Psoas muscle (tissue), 8 donors: Measurements from ENCODE around the gene TTF1. TPM values are rescaled to one million over a fixed set of nuclear protein-coding genes. Genes with fewer than 3 reads are reported as not detected.
A peak's percentile ranks its signal among the peaks of the same experiment; 100 is the strongest.

Experiments
- ATAC-seq, 4 donors: fragments of 200-7000 bp; cut with Tn5 transposase; one replicate each; pipeline ENCODE4 v1.9.1; 2020; ENCODE audit warnings: moderate library complexity in 3 of 4, mild to moderate bottlenecking in 2 of 4
- DNase-seq, 2 donors: peaks; one replicate each; pipeline ENCODE4 v3.0.0-alpha.2; 2020
- H3K27ac ChIP-seq: fragments of 200-600 bp; one replicate; pipeline ENCODE4 v1.8.0; 2022
- H3K27me3 ChIP-seq, 3 donors: fragments of 200-600 bp in 1 of 3; one replicate each; pipeline versions ENCODE4 v1.6.1 to v1.8.0; 2013 to 2022; ENCODE audit warnings: low read length in 2 of 3, mild to moderate bottlenecking in 2 of 3, moderate library complexity in 1 of 3; ENCODE audit not compliant: insufficient read depth in 3 of 3
- H3K36me3 ChIP-seq, 2 donors: fragments of 200-600 bp in 1 of 2; one replicate each; pipeline versions ENCODE4 v1.6.1 to v1.8.0; 2013 to 2022; ENCODE audit warnings: low read depth in 1 of 2, mild to moderate bottlenecking in 1 of 2, moderate library complexity in 1 of 2; ENCODE audit not compliant: insufficient read depth in 1 of 2
- H3K4me1 ChIP-seq: fragments of 200-600 bp; one replicate; pipeline ENCODE4 v1.8.0; 2022
- H3K4me3 ChIP-seq: fragments of 200-600 bp; one replicate; pipeline ENCODE4 v1.8.0; 2022; ENCODE audit warnings: mild to moderate bottlenecking
- H3K9me3 ChIP-seq: fragments of 200-600 bp; one replicate; pipeline ENCODE4 v1.8.0; 2022
- CTCF ChIP-seq: fragments of 200-600 bp; IDR thresholded peaks from one replicate; pipeline ENCODE4 v1.8.0; 2022; ENCODE audit warnings: antibody characterized with exemption
- WGBS, 3 donors: extraction: QIAGEN DNeasy Blood & Tissue Kit; methylation state at CpG; one replicate each; pipeline versions ENCODE4 v1.1.6 to v1.1.7; 2013; 5-methylcytosine and 5-hydroxymethylcytosine counted together
- intact Hi-C, 2 donors: fragments of 100-400 bp; cut with DNase I; formaldehyde crosslinking; loops; one replicate each; pipeline versions ENCODE4 v1.11.0 to v1.14.2; 2022
- polyA plus RNA-seq, 3 donors: library from polyadenylated mRNA; stranded (reverse); fragments of 200-250 nt; gene quantifications; one replicate each; pipeline ENCODE4 v1.2.3, GENCODE V29; 2013
- total RNA-seq, 4 donors: library from RNA; stranded (reverse); fragmentation: NEBNext Ultra II Directional in 2 of 4; extraction: Animal tissue kit (Norgen Biotek cat#: 25700) in 2 of 4; gene quantifications; one replicate each; pipeline versions ENCODE4 v1.2.1 to v1.2.4, GENCODE V29; 2021 to 2023
- donor health status: healthy with polysubstance abuse.
- donor health status: DM: no; HTN: no; CAD: no; lungs with moderate emphysema.
- donor health status: Bipolar disorder and iron deficiency.
- donor health status: healthy.
- donor health status: DM: yes; HTN: yes; CAD: no.
- donor health status: DM: no; HTN: no; CAD: no.
- donor health status: DM: no; HTN: no; CAD: no.
- donor health status: DM: yes; HTN: yes; CAD: no.

TTF1 gene
- total and polyA plus RNA-seq, 7 donors = 11.1 to 33.8 (median 15.3) TPM

GRCh38 chr9:132357764-132358163, 48.9 kb downstream of the TTF1 start:
- Histone ChIP-seq H3K36me3 (peaks cover 5 to 6% of the 10 kb centered on the region in 2 donors), H3K4me3 (no peak overlapping the region), H3K27me3 (no peaks in the 10 kb centered on the region), H3K4me1 (peaks cover 14% of the 10 kb centered on the region), H3K27ac (no peak overlapping the region), H3K9me3 (no peaks in the 10 kb centered on the region)
- WGBS, 3 donors = 80 to 83% (median 80%) methylated on average over 7 of the region's 7 CpGs
- no peak for DNase-seq
- intact Hi-C loops = no loop called here
- ATAC-seq = no peak
- no peak for TF ChIP-seq CTCF

- Histone ChIP-seq H3K36me3 (peaks cover 12 to 20% of the 10 kb centered on the region in 2 donors), H3K27me3 (no peaks in the 10 kb centered on the region), H3K27ac (no peak overlapping the region), H3K4me3 (no peak overlapping the region), H3K9me3 (no peaks in the 10 kb centered on the region), H3K4me1 (peaks cover 27% of the 10 kb centered on the region)
- intact Hi-C loops = no loop called here
- no peak for DNase-seq
- no peak for TF ChIP-seq CTCF
- ATAC-seq = no peak
- WGBS, 3 donors = 88 to 92% (median 90%) methylated on average over 26 of the region's 26 CpGs
These were observed 50.2 kb downstream of the TTF1 start for GRCh38 chr9:132356324-132356924.

- DNase-seq (peak; percentile 99), ATAC-seq (peak; percentile 96 to 99 (median 98))
- H3K27me3 ChIP-seq = no peaks in the 10 kb centered on the region
- H3K36me3 ChIP-seq = peaks cover 12 to 36% of the 10 kb centered on the region in 2 donors
- WGBS, 3 donors = 0 to 1% (median 0%) methylated on average over 60 to 82 of the region's 82 CpGs
- TF ChIP-seq CTCF = no peak
- H3K4me3 ChIP-seq = peak within 1 kb of the TSS; percentile 98
- H3K4me1 ChIP-seq = peaks cover 29% of the 10 kb centered on the region
- H3K27ac ChIP-seq = peak within 1 kb of the TSS; percentile 99
- H3K9me3 ChIP-seq = no peaks in the 10 kb centered on the region
- intact Hi-C loops = loop anchor here in 1 of 2 donors (5.0 kb wide), 1 partner anchor 53 kb away; the partner anchor contains the start of gene TTF1
These were observed 51.8 kb downstream of the TTF1 start, which contains the start of gene SETX for GRCh38 chr9:132354637-132355355. TSS of gene SETX (minus strand) at chr9:132354986. CDS start at chr9:132349428, 5,558 bp downstream.

- Histone ChIP-seq H3K4me1 (peaks cover 32% of the 10 kb centered on the region), H3K27ac (no peak overlapping the region), H3K27me3 (no peaks in the 10 kb centered on the region), H3K4me3 (peak overlapping the region; percentile 35), H3K36me3 (peaks cover 16 to 69% of the 10 kb centered on the region in 2 donors), H3K9me3 (no peaks in the 10 kb centered on the region)
- ATAC-seq (no peak), DNase-seq (no peak)
- 57 to 75% (median 70%) methylated on average over 3 of the region's 3 CpGs for WGBS, 3 donors
- TF ChIP-seq CTCF = no peak
- intact Hi-C loops = loop anchor here in 1 of 2 donors (5.0 kb wide), 1 partner anchor 56 kb away; the partner anchor contains the start of gene TTF1
These were observed 55.1 kb downstream of the TTF1 start for GRCh38 chr9:132351404-132352045.
